HG03571 (cell line): Measurements from ENCODE around the gene AXIN1.
"Not testable (repeated sequence)": the region's sequence is repeated elsewhere in the genome, so short reads cannot be mapped to it uniquely, and the experiment has no call there.

Experiments used
- ATAC-seq: cut with Tn5 transposase; IDR thresholded peaks from one replicate; pipeline ENCODE4 v1.9.1; 2021; ENCODE audit not compliant: unreplicated experiment

Gene AXIN1

DNA sequence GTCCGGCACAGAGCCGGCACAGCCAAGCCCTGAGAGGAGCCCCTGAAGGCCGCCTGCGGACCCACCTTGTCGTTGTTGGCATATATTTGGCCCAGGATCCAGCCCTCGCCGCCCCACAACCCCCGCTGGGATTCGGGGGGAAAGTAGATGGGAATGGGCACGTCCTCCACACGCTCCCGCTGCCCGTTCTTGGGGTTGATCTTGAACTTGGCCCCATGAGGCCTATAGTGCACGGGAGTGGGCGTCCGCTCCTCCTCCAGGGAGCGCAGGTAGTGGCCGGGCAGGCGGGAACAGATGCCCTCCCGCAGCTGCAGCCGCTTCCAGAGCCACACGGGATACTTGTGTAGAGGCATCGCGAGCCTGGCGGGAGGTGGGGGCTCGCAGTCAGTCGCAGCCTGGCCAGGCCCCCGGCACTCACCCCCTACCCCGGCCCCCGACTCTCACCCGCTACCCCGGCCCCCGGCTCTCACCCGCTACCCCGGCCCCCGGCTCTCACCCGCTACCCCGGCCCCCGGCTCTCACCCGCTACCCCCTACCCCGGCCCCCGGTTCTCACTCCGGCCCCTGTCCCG is 17.4 kb upstream of the AXIN1 start:
- no peak for ATAC-seq

GRCh38 chr16:369275-369865 is 16.8 kb upstream of the AXIN1 start:
- ATAC-seq, result no peak

GRCh38 chr16:368388-369158 is 16.1 kb upstream of the AXIN1 start:
- ATAC-seq, result no peak

GRCh38 chr16:367333-367903 is 14.9 kb upstream of the AXIN1 start:
- no peak for ATAC-seq

- no peak for ATAC-seq
Measured at GRCh38 chr16:366476-366875, 14.0 kb upstream of the AXIN1 start.

GRCh38 chr16:364595-365491 is 12.3 kb upstream of the AXIN1 start:
- ATAC-seq, result no peak

GRCh38 chr16:363766-364490 is 11.4 kb upstream of the AXIN1 start:
- ATAC-seq, result no peak

DNA sequence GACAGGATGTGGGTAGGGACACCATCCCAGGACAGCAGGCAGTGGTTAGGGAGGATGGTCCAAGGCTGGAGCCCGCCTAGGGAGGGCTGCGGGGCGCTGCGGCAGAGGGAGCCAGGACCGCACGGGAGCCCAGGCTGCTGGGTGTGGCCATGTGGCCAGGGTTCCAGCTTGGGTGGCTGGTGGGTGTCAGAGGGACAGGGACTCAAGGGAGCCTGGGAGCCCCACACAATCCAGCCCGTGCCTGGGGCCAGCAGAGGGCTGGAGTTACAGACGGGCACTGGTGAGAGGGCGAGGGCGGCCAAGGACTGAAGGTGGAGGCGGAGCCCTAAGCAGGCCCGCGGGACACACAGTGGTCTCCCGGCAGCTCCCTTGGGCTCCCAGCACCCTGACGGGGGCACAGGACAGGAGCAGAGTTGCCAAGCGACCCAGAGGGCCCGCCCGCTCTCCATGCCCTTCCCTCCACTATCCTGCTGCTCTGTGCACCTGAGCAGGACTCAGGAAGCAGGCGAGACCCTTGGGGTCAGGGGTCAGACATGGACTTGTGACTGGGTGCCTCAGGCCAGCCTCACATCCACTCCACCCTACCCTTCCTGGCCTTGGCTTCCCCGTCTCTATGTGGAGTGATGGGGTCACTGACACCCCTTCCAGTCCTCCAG is 10.7 kb upstream of the AXIN1 start:
- ATAC-seq, result no peak

DNA sequence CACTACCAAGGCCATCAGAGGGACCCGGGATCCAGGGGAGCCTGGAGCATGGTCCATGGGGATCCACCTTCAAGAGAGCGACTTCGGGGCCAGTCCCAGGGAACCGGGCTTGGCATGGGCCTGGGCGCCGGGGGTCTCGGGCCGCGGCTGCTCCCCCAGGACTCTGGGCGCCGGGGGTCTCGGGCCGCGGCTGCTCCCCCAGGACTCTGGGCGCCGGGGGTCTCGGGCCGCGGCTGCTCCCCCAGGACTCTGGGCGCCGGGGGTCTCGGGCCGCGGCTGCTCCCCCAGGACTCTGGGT is 10.1 kb upstream of the AXIN1 start:
- ATAC-seq, result not testable (repeated sequence)

DNA sequence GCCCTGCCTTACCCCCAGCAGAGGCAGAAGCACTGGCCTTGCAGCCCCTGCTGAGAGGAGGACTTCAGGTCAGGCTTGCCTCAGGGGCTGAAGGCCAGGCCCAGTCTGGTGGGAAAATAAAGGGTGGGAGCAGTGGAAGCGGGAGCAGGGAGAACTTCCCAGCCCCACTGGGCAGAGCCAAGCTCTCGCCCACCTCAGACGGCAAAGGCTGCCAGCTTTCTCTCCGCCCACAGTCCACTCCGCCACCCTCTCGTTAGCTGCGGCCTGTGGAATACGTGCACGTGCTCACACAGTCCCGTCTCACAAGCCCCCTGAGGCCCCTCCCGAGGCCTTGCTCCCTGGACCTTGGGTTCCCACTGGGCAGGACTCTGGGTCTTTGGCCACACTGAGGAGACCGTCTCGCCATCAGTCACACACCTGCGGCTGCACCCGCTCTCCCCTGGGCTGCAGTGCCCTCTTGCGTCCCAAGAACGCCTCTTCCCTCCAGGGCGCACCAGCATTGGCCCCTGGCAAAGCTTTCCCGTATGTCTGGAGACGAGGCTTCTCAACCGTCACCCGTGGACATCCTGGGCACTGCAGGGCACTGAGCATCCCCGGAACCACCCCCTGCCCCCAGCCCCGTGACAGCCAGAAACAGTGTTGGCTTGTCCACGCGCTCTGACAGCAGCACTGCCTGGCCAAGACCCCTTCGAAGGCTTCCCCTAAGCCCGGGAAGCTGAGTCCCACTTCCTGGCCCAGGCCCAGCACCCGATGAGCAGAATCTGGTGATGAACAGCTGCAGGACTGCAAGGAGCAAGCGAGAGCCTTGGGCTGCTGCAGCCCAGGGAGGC is 9.6 kb upstream of the AXIN1 start:
- ATAC-seq, result peak; percentile 56

DNA sequence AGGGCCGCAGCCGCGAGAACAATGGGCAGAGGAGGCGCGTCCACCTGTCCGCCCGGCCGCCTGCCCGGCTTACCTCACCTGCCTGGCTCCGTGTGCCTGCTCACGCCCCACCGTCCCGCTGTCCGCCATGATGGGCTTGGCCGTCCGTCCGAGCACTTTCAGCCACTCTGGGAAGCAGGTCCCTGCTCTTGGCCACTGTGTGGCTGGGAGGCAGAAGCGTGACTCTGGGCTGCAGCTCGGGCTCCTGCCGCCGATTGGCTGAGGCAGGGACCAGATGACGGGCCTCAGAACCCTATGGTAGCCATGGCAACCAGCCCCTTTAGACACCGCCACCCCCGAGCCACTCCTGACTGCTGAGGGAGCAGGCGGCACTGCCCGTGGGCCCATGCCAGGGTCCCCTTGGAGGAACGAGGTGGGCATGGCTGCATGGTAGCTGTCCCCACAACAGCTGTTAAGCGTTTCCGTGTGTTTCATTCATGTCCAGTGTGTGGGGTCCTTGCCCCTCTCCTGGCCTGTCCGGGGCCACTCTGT is 8.9 kb upstream of the AXIN1 start:
- no peak for ATAC-seq

- ATAC-seq, result no peak
Measured at GRCh38 chr16:360698-361336, 8.3 kb upstream of the AXIN1 start.

GRCh38 chr16:359871-360697 is 7.6 kb upstream of the AXIN1 start:
- ATAC-seq, result no peak

GRCh38 chr16:359067-359763 is 6.7 kb upstream of the AXIN1 start:
- ATAC-seq, result no peak

- ATAC-seq, result no peak
Measured at GRCh38 chr16:356741-357140, 4.2 kb upstream of the AXIN1 start.

DNA sequence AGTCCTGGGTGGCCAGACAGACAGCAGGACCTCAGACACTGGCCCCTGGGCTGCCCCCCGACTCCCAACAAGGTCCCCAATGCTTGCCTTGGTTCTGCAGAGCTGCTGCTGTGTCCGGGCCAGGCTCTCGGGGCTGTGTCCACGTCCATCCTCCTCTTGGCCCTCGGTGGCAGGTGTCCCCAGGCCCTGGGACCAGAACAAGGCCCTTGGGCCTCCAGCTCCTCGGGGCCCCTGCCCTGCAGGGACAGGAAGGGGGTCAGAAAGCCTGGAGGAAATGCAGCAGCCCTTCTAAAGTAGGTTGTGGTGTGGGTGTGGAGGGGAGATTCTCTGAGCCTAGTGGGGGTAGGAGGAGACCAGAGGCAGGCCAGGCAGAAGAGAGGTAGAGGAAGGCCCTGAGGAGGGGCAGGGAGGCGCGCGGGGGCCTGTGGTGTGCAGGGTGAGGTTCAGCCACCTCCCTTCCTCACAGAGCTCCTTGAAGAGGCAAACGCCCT is 2.5 kb upstream of the AXIN1 start:
- no peak for ATAC-seq
